ENCODE measurements around the gene NUP188.
"Not testable (repeated sequence)": the region's sequence is repeated elsewhere in the genome, so short reads cannot be mapped to it uniquely, and the experiment has no call there.

DNA sequence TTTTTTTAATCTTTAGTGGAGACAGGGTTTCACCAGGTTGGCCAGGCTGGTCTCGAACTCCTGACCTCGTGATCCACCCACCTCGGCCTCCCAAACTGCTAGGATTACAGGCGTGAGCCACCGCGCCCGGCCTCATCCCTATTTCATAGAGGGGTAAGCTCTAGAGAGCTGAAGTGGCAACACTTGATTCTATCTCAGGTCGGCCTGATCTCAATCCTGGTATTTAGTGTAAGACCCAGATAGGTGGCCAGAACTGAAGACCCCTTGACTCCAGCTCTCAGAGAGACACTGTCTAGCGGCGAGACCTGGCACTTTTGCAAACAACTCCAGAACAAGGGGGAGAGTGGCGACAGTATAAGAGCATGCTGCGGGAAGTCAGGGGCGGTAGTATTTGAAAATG is 88.3 kb downstream of the NUP188 start:
- TF ChIP-seq, protein P1, sequence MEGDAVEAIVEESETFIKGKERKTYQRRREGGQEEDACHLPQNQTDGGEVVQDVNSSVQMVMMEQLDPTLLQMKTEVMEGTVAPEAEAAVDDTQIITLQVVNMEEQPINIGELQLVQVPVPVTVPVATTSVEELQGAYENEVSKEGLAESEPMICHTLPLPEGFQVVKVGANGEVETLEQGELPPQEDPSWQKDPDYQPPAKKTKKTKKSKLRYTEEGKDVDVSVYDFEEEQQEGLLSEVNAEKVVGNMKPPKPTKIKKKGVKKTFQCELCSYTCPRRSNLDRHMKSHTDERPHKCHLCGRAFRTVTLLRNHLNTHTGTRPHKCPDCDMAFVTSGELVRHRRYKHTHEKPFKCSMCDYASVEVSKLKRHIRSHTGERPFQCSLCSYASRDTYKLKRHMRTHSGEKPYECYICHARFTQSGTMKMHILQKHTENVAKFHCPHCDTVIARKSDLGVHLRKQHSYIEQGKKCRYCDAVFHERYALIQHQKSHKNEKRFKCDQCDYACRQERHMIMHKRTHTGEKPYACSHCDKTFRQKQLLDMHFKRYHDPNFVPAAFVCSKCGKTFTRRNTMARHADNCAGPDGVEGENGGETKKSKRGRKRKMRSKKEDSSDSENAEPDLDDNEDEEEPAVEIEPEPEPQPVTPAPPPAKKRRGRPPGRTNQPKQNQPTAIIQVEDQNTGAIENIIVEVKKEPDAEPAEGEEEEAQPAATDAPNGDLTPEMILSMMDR (IDR thresholded peaks at IDR 0.05 in 8 of 11, conservative IDR thresholded peaks at IDR 0.05 in 3 of 11): not testable (repeated sequence)
- TF ChIP-seq POLR2AphosphoS5, POLR2A (IDR thresholded peaks at IDR 0.05): not testable (repeated sequence)
